Measurements from ENCODE around the gene NTRK2.

NTRK2 gene

GRCh38 chr9:85038824-85039608 lies 369.5 kb downstream of the NTRK2 start:
- H3K4me3 ChIP-seq (ENCODE audit: low read depth, low read length) = no peak overlapping the region
- no peak for DNase-seq (ENCODE audit: low read depth)
- no peak for TF ChIP-seq CTCF (IDR thresholded peaks at IDR 0.05; ENCODE audit: low read depth, low read length, missing control alignments)
- in situ Hi-C loops (cut with HindIII; ENCODE audit: low sequenced_read_pairs) = no loop called here

GRCh38 chr9:85040146-85040545 lies 370.6 kb downstream of the NTRK2 start:
- no peak for TF ChIP-seq CTCF (IDR thresholded peaks at IDR 0.05; ENCODE audit: low read depth, low read length, missing control alignments)
- no peak overlapping the region for H3K4me3 ChIP-seq (ENCODE audit: low read depth, low read length)
- no peak for DNase-seq (ENCODE audit: low read depth)
- in situ Hi-C loops (cut with HindIII; ENCODE audit: low sequenced_read_pairs) = no loop called here

- no peak for DNase-seq (ENCODE audit: low read depth)
- H3K4me3 ChIP-seq (ENCODE audit: low read depth, low read length) = no peak overlapping the region
- no peak for TF ChIP-seq CTCF (IDR thresholded peaks at IDR 0.05; ENCODE audit: low read depth, low read length, missing control alignments)
- in situ Hi-C loops (cut with HindIII; ENCODE audit: low sequenced_read_pairs) = no loop called here
Measured at GRCh38 chr9:85040821-85041465, 371.4 kb downstream of the NTRK2 start.

- no peak for DNase-seq (ENCODE audit: low read depth)
- TF ChIP-seq CTCF (IDR thresholded peaks at IDR 0.05; ENCODE audit: low read depth, low read length, missing control alignments) = no peak
- in situ Hi-C loops (cut with HindIII; ENCODE audit: low sequenced_read_pairs) = no loop called here
- no peak overlapping the region for H3K4me3 ChIP-seq (ENCODE audit: low read depth, low read length)
Measured at GRCh38 chr9:85041466-85042137, 372.1 kb downstream of the NTRK2 start.

- in situ Hi-C loops (cut with HindIII; ENCODE audit: low sequenced_read_pairs) = no loop called here
- TF ChIP-seq CTCF (IDR thresholded peaks at IDR 0.05; ENCODE audit: low read depth, low read length, missing control alignments) = no peak
- H3K4me3 ChIP-seq (ENCODE audit: low read depth, low read length) = no peak overlapping the region
Measured at GRCh38 chr9:85042981-85043647, 373.6 kb downstream of the NTRK2 start.

GRCh38 chr9:85045271-85045670 lies 375.7 kb downstream of the NTRK2 start:
- no peak for DNase-seq (ENCODE audit: low read depth)
- TF ChIP-seq CTCF (IDR thresholded peaks at IDR 0.05; ENCODE audit: low read depth, low read length, missing control alignments) = no peak
- no peak overlapping the region for H3K4me3 ChIP-seq (ENCODE audit: low read depth, low read length)
- in situ Hi-C loops (cut with HindIII; ENCODE audit: low sequenced_read_pairs) = no loop called here

More at GRCh38 chr9:85042981-85043647, 373.6 kb downstream of the NTRK2 start:
- DNase-seq (ENCODE audit: low read depth) = no peak
